Pancreas (tissue), 10 donors: ENCODE measurements around the gene FRMD6. TPM values are rescaled to one million over a fixed set of nuclear protein-coding genes. Genes with fewer than 3 reads are reported as not detected.

ENCODE experiments used
- ATAC-seq, 4 donors: fragments of 200-7000 bp; cut with Tn5 transposase; one replicate each; pipeline versions ENCODE4 v1.8.0 to v1.9.1; 2020; ENCODE audit warnings: mild to moderate bottlenecking in 4 of 4, moderate library complexity in 4 of 4
- DNase-seq, 6 donors: peaks; one replicate each; pipeline ENCODE4 v3.0.0-alpha.2; 2020
- FAIRE-seq: peaks from 2 replicates; lab custom pipeline; 2012; peaks lifted over from hg19 to GRCh38; lab: Jason Lieb, UNC
- H3K27ac ChIP-seq, 4 donors: fragments of 200-600 bp; sonication (generic); 1 replicate in 3 of 4; 2 replicates in 1 of 4; pipeline versions ENCODE4 v1.5.0 to v1.8.0; 2020
- H3K27me3 ChIP-seq, 4 donors: fragments of 200-600 bp; one replicate each; pipeline ENCODE4 v1.8.0; 2021
- H3K36me3 ChIP-seq, 3 donors: fragments of 200-600 bp; sonication (generic) in 1 of 3; one replicate each; pipeline versions ENCODE4 v1.5.0 to v1.8.0; 2020 to 2021
- H3K4me1 ChIP-seq, 3 donors: fragments of 200-600 bp; one replicate each; pipeline ENCODE4 v1.8.0; 2021
- H3K4me3 ChIP-seq, 4 donors: fragments of 200-600 bp; sonication (generic) in 2 of 4; one replicate each; pipeline versions ENCODE4 v1.5.0 to v1.8.0; 2020 to 2021
- H3K9me3 ChIP-seq, 4 donors: fragments of 200-600 bp; one replicate each; pipeline ENCODE4 v1.8.0; 2021
- CTCF ChIP-seq, 4 donors: fragments of 200-600 bp; sonication (generic) in 3 of 4; IDR thresholded peaks; one replicate each; pipeline versions ENCODE4 v1.5.0 to v1.8.0; 2021; ENCODE audit warnings: antibody characterized with exemption in 4 of 4
- WGBS, 2 donors: extraction: QIAGEN DNeasy Blood & Tissue Kit; methylation state at CpG; one replicate each; pipeline ENCODE4 v1.1.7; 2013; 5-methylcytosine and 5-hydroxymethylcytosine counted together
- intact Hi-C, 3 donors: fragments of 100-400 bp; cut with DNase I; formaldehyde crosslinking; loops; one replicate each; pipeline versions ENCODE4 v1.11.1 to v1.14.2; 2022
- polyA plus RNA-seq, 2 donors: library from polyadenylated mRNA; stranded (reverse); fragments of 200-250 nt; gene quantifications; one replicate each; pipeline ENCODE4 v1.2.3, GENCODE V29; 2013
- total RNA-seq, 6 donors: library from RNA; stranded (reverse); fragmentation: NEBNext Ultra II Directional in 4 of 6; extraction: Animal tissue kit (Norgen Biotek cat#: 25700) in 4 of 6; gene quantifications; one replicate each; pipeline versions ENCODE4 v1.2.1 to v1.2.4, GENCODE V29; 2021 to 2023
- donor health status: healthy with polysubstance abuse.
- donor health status: DM: no; HTN: no; CAD: no; lungs with moderate emphysema.
- donor health status: DM: no; HTN: no; CAD: no.
- donor health status: control.
- donor health status: control.
- donor health status: Bipolar disorder and iron deficiency.
- donor health status: DM: yes; HTN: yes; CAD: no.
- donor health status: DM: no; HTN: no; CAD: no.
- donor health status: DM: no; HTN: no; CAD: no.
- donor health status: DM: yes; HTN: yes; CAD: no.

The FRMD6 gene
- total and polyA plus RNA-seq, 8 donors: 2.8 to 20.3 (median 5.2) TPM

- TF ChIP-seq CTCF (IDR thresholded peaks at IDR 0.05): no peak
- no peak overlapping the region for H3K4me3 ChIP-seq
- ATAC-seq: no peak
- no peak for FAIRE-seq
- H3K4me1 ChIP-seq: no peaks in the 10 kb centered on the region
- WGBS, 2 donors: 93 to 95% methylated on average over 1 of the region's 1 CpG
- H3K27ac ChIP-seq: no peak overlapping the region
- DNase-seq: no peak
- no peaks in the 10 kb centered on the region for H3K27me3 ChIP-seq
- no peaks in the 10 kb centered on the region for H3K36me3 ChIP-seq
- intact Hi-C loops: no loop called here
- H3K9me3 ChIP-seq: no peaks in the 10 kb centered on the region
Observed at GRCh38 chr14:51691176-51691575, 39.5 kb downstream of the FRMD6 start.

- TF ChIP-seq CTCF (IDR thresholded peaks at IDR 0.05): no peak
- no peak overlapping the region for H3K4me3 ChIP-seq
- WGBS, 2 donors: 88 to 93% methylated on average over 3 of the region's 3 CpGs
- no peaks in the 10 kb centered on the region for H3K27me3 ChIP-seq
- no peak for ATAC-seq
- no peak for FAIRE-seq
- H3K4me1 ChIP-seq: no peaks in the 10 kb centered on the region
- intact Hi-C loops: no loop called here
- H3K36me3 ChIP-seq: no peaks in the 10 kb centered on the region
- no peak for DNase-seq
- H3K27ac ChIP-seq: no peak overlapping the region
- H3K9me3 ChIP-seq: no peaks in the 10 kb centered on the region
Observed at GRCh38 chr14:51692646-51693045, 40.9 kb downstream of the FRMD6 start.

GRCh38 chr14:51697848-51698247, 46.1 kb downstream of the FRMD6 start:
- TF ChIP-seq CTCF (IDR thresholded peaks at IDR 0.05): no peak
- 78 to 87% methylated on average over 3 of the region's 3 CpGs for WGBS, 2 donors
- intact Hi-C loops: no loop called here
- Histone ChIP-seq H3K4me1 (no peaks in the 10 kb centered on the region), H3K36me3 (no peaks in the 10 kb centered on the region), H3K27ac (no peak overlapping the region), H3K4me3 (no peak overlapping the region), H3K27me3 (no peaks in the 10 kb centered on the region), H3K9me3 (no peaks in the 10 kb centered on the region)
- FAIRE-seq (no peak), ATAC-seq (no peak), DNase-seq (no peak)

GRCh38 chr14:51701951-51702350, 50.2 kb downstream of the FRMD6 start:
- no peaks in the 10 kb centered on the region for H3K27me3 ChIP-seq
- no peaks in the 10 kb centered on the region for H3K9me3 ChIP-seq
- no peak overlapping the region for H3K27ac ChIP-seq
- intact Hi-C loops: no loop called here
- no peak for FAIRE-seq
- H3K36me3 ChIP-seq: peaks cover 0 to 6% (median 5%) of the 10 kb centered on the region in 3 donors
- 73 to 74% methylated on average over 3 of the region's 3 CpGs for WGBS, 2 donors
- DNase-seq: no peak
- TF ChIP-seq CTCF (IDR thresholded peaks at IDR 0.05): no peak
- ATAC-seq: no peak
- no peaks in the 10 kb centered on the region for H3K4me1 ChIP-seq
- no peak overlapping the region for H3K4me3 ChIP-seq

- WGBS, 2 donors: 72 to 83% methylated on average over 2 of the region's 2 CpGs
Observed at GRCh38 chr14:51703787-51704186, 52.1 kb downstream of the FRMD6 start.

More at GRCh38 chr14:51703787-51704186, 52.1 kb downstream of the FRMD6 start:
- Histone ChIP-seq H3K27me3 (no peaks in the 10 kb centered on the region), H3K9me3 (no peaks in the 10 kb centered on the region), H3K27ac (no peak overlapping the region), H3K4me1 (no peaks in the 10 kb centered on the region), H3K36me3 (peaks cover 0 to 6% (median 5%) of the 10 kb centered on the region in 3 donors), H3K4me3 (no peak overlapping the region)
- TF ChIP-seq CTCF (IDR thresholded peaks at IDR 0.05): no peak
- FAIRE-seq (no peak), DNase-seq (no peak), ATAC-seq (no peak)
- intact Hi-C loops: no loop called here
